Testis (tissue), 2 donors: Measurements from ENCODE around the gene ABCC8.

Source experiments
- CTCF ChIP-seq, 3 experiments: fragments of 450-650 bp in 2 of 3; fragments of 200-600 bp in 1 of 3; sonication (generic) in 1 of 3; IDR thresholded peaks; one replicate each; pipeline ENCODE4 v1.5.1; 2016 to 2019; ENCODE audit warnings: antibody characterized with exemption in 3 of 3, mild to moderate bottlenecking in 2 of 3, moderate library complexity in 1 of 3
- POLR2A ChIP-seq: fragments of 450-650 bp; IDR thresholded peaks from one replicate; pipeline ENCODE4 v1.6.1; 2017; ENCODE audit warnings: antibody characterized with exemption, mild to moderate bottlenecking, moderate library complexity

- TF ChIP-seq CTCF (IDR thresholded peaks at IDR 0.05) (no peak), POLR2A (no peak)
Measured at GRCh38 chr11:17479284-17480214, 2.9 kb upstream of the ABCC8 start.
